ENCODE measurements around the gene SRSF5.
A peak's percentile ranks its signal among the peaks of the same experiment; 100 is the strongest.
"Not testable (repeated sequence)": the region's sequence is repeated elsewhere in the genome, so short reads cannot be mapped to it uniquely, and the experiment has no call there.

Gene SRSF5

GRCh38 chr14:69811227-69811867 is 44.4 kb downstream of the SRSF5 start:
- DNase-seq: no peak

- DNase-seq: no peak
Observed at GRCh38 chr14:69811868-69812252, 44.9 kb downstream of the SRSF5 start.

- no peak for DNase-seq
Observed at GRCh38 chr14:69812711-69813110, 45.8 kb downstream of the SRSF5 start.

GRCh38 chr14:69813346-69813745 is 46.4 kb downstream of the SRSF5 start:
- not testable (repeated sequence) for DNase-seq

- no peak for DNase-seq
Observed at GRCh38 chr14:69814397-69814796, 47.5 kb downstream of the SRSF5 start.

- DNase-seq: no peak
Observed at GRCh38 chr14:69815556-69815955, 48.6 kb downstream of the SRSF5 start.

- no peak for DNase-seq
Observed at GRCh38 chr14:69816216-69816615, 49.3 kb downstream of the SRSF5 start.

- peak; percentile 73 for DNase-seq
Observed at GRCh38 chr14:69818758-69819191, 51.8 kb downstream of the SRSF5 start.

- DNase-seq: no peak
Observed at GRCh38 chr14:69819607-69820006, 52.7 kb downstream of the SRSF5 start.

GRCh38 chr14:69820991-69821390 is 54.0 kb downstream of the SRSF5 start:
- no peak for DNase-seq

All from CD4-positive, alpha-beta T cell treated with Interleukin-12 subunit alpha and Interleukin-12 subunit beta, for 1 hour (primary cell).